ENCODE data around the gene KIF1B.

The KIF1B gene

GRCh38 chr1:10430216-10431069 is 220.1 kb downstream of the KIF1B start, which contains the start of gene CENPS:
Gene CENPS (plus strand): TSS chr1:10430433. CDS start chr1:10430518, 85 bp downstream.
- peak; percentile 91 for DNase-seq (ENCODE audit: low read depth)
